Endodermal cell (in vitro differentiated cells): ENCODE results near the gene POLR3E. TPM values are rescaled to one million over a fixed set of nuclear protein-coding genes. Genes with fewer than 3 reads are reported as not detected.

Source experiments
- DNase-seq: peaks from one replicate; pipeline ENCODE4 v3.0.0-alpha.2; 2017
- H3K27ac ChIP-seq: 2 replicates; pipeline ENCODE4 v1.5.1; 2013; ENCODE audit warnings: mild to moderate bottlenecking, low read depth, low read length, moderate library complexity
- H3K27me3 ChIP-seq: 2 replicates; pipeline ENCODE4 v1.6.1; 2013; ENCODE audit warnings: mild to moderate bottlenecking, low read length, moderate library complexity; ENCODE audit not compliant: insufficient read depth, control insufficient read depth, poor library complexity, severe bottlenecking
- H3K36me3 ChIP-seq: 2 replicates; pipeline ENCODE4 v1.7.0; 2013; ENCODE audit warnings: mild to moderate bottlenecking, low read length, moderate library complexity; ENCODE audit not compliant: control insufficient read depth, insufficient read depth
- H3K4me1 ChIP-seq: one replicate; pipeline ENCODE4 v1.7.0; 2013; ENCODE audit warnings: low read length; ENCODE audit not compliant: control insufficient read depth, insufficient read depth
- H3K4me3 ChIP-seq: 2 replicates; pipeline ENCODE4 v1.5.1; 2013; ENCODE audit warnings: mild to moderate bottlenecking, low read length, moderate library complexity
- H3K9ac ChIP-seq: 2 replicates; pipeline ENCODE4 v1.6.1; 2013; ENCODE audit warnings: mild to moderate bottlenecking, low read length, moderate library complexity; ENCODE audit not compliant: poor library complexity, severe bottlenecking; ENCODE audit errors: extremely low read depth
- H3K9me3 ChIP-seq: 2 replicates; pipeline ENCODE4 v1.6.1; 2013; ENCODE audit warnings: mild to moderate bottlenecking, low read length, moderate library complexity; ENCODE audit not compliant: control insufficient read depth
- H3K27ac Mint-ChIP-seq: 2 replicates; pipeline ENCODE4 v1.8.0; 2020; ENCODE audit warnings: mixed read lengths
- H3K27me3 Mint-ChIP-seq: 2 replicates; pipeline ENCODE4 v1.8.0; 2021; ENCODE audit warnings: mild to moderate bottlenecking, mixed read lengths; ENCODE audit not compliant: insufficient read depth
- H3K36me3 Mint-ChIP-seq: 2 replicates; pipeline ENCODE4 v1.8.0; 2020; ENCODE audit warnings: low read depth, mixed read lengths
- H3K4me1 Mint-ChIP-seq: 2 replicates; pipeline ENCODE4 v1.8.0; 2020; ENCODE audit warnings: mixed read lengths
- H3K4me3 Mint-ChIP-seq: 2 replicates; pipeline ENCODE4 v1.8.0; 2020; ENCODE audit warnings: mild to moderate bottlenecking, moderate library complexity, mixed read lengths
- H3K9me3 Mint-ChIP-seq: 2 replicates; pipeline ENCODE4 v1.8.0; 2020; ENCODE audit warnings: mild to moderate bottlenecking, mixed read lengths
- CTCF ChIP-seq: fragments of 200-600 bp; sonication (generic); conservative IDR thresholded peaks from 2 replicates; pipeline ENCODE4 v1.5.0; 2021; ENCODE audit warnings: antibody characterized with exemption, mild to moderate bottlenecking
- WGBS, 2 experiments: methylation state at CpG; one replicate each; pipeline versions ENCODE4 v1.1.5 to v1.1.7; 2013; ENCODE audit warnings: missing lambda C conversion rate in 2 of 2, mixed read lengths in 1 of 2; ENCODE audit not compliant: insufficient coverage in 1 of 2, insufficient read length in 1 of 2; 5-methylcytosine and 5-hydroxymethylcytosine counted together
- total RNA-seq, 2 donors: library from RNA; stranded (reverse); fragmentation: NEBNext Ultra II Directional in 1 of 2; extraction: Animal tissue kit (Norgen Biotek cat#: 25700) in 1 of 2; gene quantifications; 2 replicates in 1 of 2; 3 replicates in 1 of 2; pipeline ENCODE4 v1.2.1, GENCODE V29; 2021

The POLR3E gene
- total RNA-seq, 2 donors from 2014 or later: 73.1 to 73.6 TPM

- peaks cover 43% of the 10 kb centered on the region for H3K36me3 ChIP-seq
These were observed 60.8 kb downstream of the POLR3E start for GRCh38 chr16:22358000-22358399.

GRCh38 chr16:22359679-22360078 is 62.5 kb downstream of the POLR3E start:
- no peaks in the 10 kb centered on the region for H3K9me3 Mint-ChIP-seq
- H3K4me1 Mint-ChIP-seq: peaks cover 20% of the 10 kb centered on the region
- Histone ChIP-seq H3K9ac (no peak overlapping the region), H3K9me3 (peaks cover 7% of the 10 kb centered on the region), H3K4me3 (no peak overlapping the region), H3K27me3 (no peaks in the 10 kb centered on the region), H3K4me1 (peaks cover 7% of the 10 kb centered on the region), H3K27ac (no peak overlapping the region), H3K36me3 (peaks cover 60% of the 10 kb centered on the region)
- no peak for TF ChIP-seq CTCF
- H3K4me3 Mint-ChIP-seq: no peak overlapping the region
- DNase-seq: no peak
- peaks cover 22% of the 10 kb centered on the region for H3K36me3 Mint-ChIP-seq
- no peak overlapping the region for H3K27ac Mint-ChIP-seq
- no peaks in the 10 kb centered on the region for H3K27me3 Mint-ChIP-seq

More at GRCh38 chr16:22358000-22358399, 60.8 kb downstream of the POLR3E start:
- DNase-seq: no peak
- no peak overlapping the region for H3K27ac ChIP-seq
- 84 to 92% methylated on average over 1 of the region's 1 CpG for WGBS, 2 experiments
- no peak overlapping the region for H3K9ac ChIP-seq
- Mint-ChIP-seq H3K9me3 (no peaks in the 10 kb centered on the region), H3K27ac (peak overlapping the region; percentile 82), H3K4me3 (no peak overlapping the region), H3K27me3 (no peaks in the 10 kb centered on the region), H3K36me3 (peaks cover 9% of the 10 kb centered on the region), H3K4me1 (peaks cover 35% of the 10 kb centered on the region)
- H3K4me3 ChIP-seq: no peak overlapping the region
- no peak for TF ChIP-seq CTCF
- peaks cover 11% of the 10 kb centered on the region for H3K4me1 ChIP-seq
- H3K27me3 ChIP-seq: no peaks in the 10 kb centered on the region
- peaks cover 7% of the 10 kb centered on the region for H3K9me3 ChIP-seq

GRCh38 chr16:22360963-22361659 is 63.9 kb downstream of the POLR3E start:
- Histone ChIP-seq H3K9me3 (peaks cover 7% of the 10 kb centered on the region), H3K4me3 (no peak overlapping the region), H3K4me1 (peaks cover 7% of the 10 kb centered on the region), H3K36me3 (peaks cover 65% of the 10 kb centered on the region), H3K9ac (no peak overlapping the region), H3K27ac (no peak overlapping the region), H3K27me3 (no peaks in the 10 kb centered on the region)
- Mint-ChIP-seq H3K36me3 (peaks cover 30% of the 10 kb centered on the region), H3K27ac (no peak overlapping the region), H3K4me1 (peaks cover 20% of the 10 kb centered on the region), H3K27me3 (no peaks in the 10 kb centered on the region), H3K9me3 (no peaks in the 10 kb centered on the region), H3K4me3 (no peak overlapping the region)
- TF ChIP-seq CTCF: no peak
- no peak for DNase-seq
- 92 to 93% methylated on average over 5 to 8 of the region's 8 CpGs for WGBS, 2 experiments
